BE2C (cell line): ENCODE data around the gene CP.

Experiments
- DNase-seq: peaks from one replicate; pipeline ENCODE4 v3.0.0-alpha.2; 2020
- H3K27me3 ChIP-seq: fragments of 250-450 bp; sonication (Bioruptor Pico); 2 replicates; pipeline ENCODE4 v1.5.1; 2020; ENCODE audit warnings: mild to moderate bottlenecking
- H3K36me3 ChIP-seq: fragments of 250-450 bp; sonication (Bioruptor Pico); 2 replicates; pipeline ENCODE4 v1.5.1; 2020; ENCODE audit warnings: mild to moderate bottlenecking
- H3K4me1 ChIP-seq: fragments of 250-450 bp; sonication (Bioruptor Pico); 2 replicates; pipeline ENCODE4 v1.5.1; 2020
- H3K4me3 ChIP-seq: 2 replicates; pipeline ENCODE4 v1.5.1; 2011; ENCODE audit warnings: low read depth, low read length
- H3K9me3 ChIP-seq: fragments of 250-450 bp; sonication (Bioruptor Pico); 2 replicates; pipeline ENCODE4 v1.5.1; 2020
- CTCF ChIP-seq: IDR thresholded peaks from 2 replicates; pipeline ENCODE4 v1.5.1; 2012; ENCODE audit warnings: mild to moderate bottlenecking, low read depth, low read length

Gene CP

GRCh38 chr3:149145974-149146373, 75.7 kb downstream of the CP start:
- Histone ChIP-seq H3K36me3 (peaks cover 6% of the 10 kb centered on the region; the same call in 1 of the 2 replicates), H3K27me3 (no peaks in the 10 kb centered on the region), H3K4me3 (no peak overlapping the region), H3K4me1 (no peaks in the 10 kb centered on the region), H3K9me3 (no peaks in the 10 kb centered on the region)
- TF ChIP-seq CTCF = no peak
- DNase-seq = no peak

GRCh38 chr3:149145356-149145755, 76.3 kb downstream of the CP start:
- Histone ChIP-seq H3K4me1 (no peaks in the 10 kb centered on the region), H3K9me3 (no peaks in the 10 kb centered on the region), H3K27me3 (no peaks in the 10 kb centered on the region), H3K36me3 (peaks cover 6% of the 10 kb centered on the region), H3K4me3 (no peak overlapping the region)
- TF ChIP-seq CTCF = no peak
- DNase-seq = no peak

- Histone ChIP-seq H3K27me3 (no peaks in the 10 kb centered on the region), H3K4me1 (no peaks in the 10 kb centered on the region), H3K4me3 (no peak overlapping the region), H3K9me3 (no peaks in the 10 kb centered on the region), H3K36me3 (peaks cover 6% of the 10 kb centered on the region)
- DNase-seq = no peak
- TF ChIP-seq CTCF = no peak
Observed at GRCh38 chr3:149142682-149143081, 78.9 kb downstream of the CP start.

- Histone ChIP-seq H3K4me1 (no peaks in the 10 kb centered on the region; the same call in 1 of the 2 replicates), H3K9me3 (no peaks in the 10 kb centered on the region), H3K4me3 (no peak overlapping the region), H3K36me3 (no peaks in the 10 kb centered on the region), H3K27me3 (no peaks in the 10 kb centered on the region)
- no peak for TF ChIP-seq CTCF
- peak; percentile 17 for DNase-seq
Observed at GRCh38 chr3:149134575-149134974, 87.1 kb downstream of the CP start.

- Histone ChIP-seq H3K9me3 (no peaks in the 10 kb centered on the region), H3K27me3 (no peaks in the 10 kb centered on the region), H3K4me3 (no peak overlapping the region), H3K4me1 (no peaks in the 10 kb centered on the region; the same call in 1 of the 2 replicates), H3K36me3 (no peaks in the 10 kb centered on the region)
- TF ChIP-seq CTCF = no peak
- no peak for DNase-seq
Observed at GRCh38 chr3:149131589-149131988, 90.0 kb downstream of the CP start.

GRCh38 chr3:149129326-149130205, 92.1 kb downstream of the CP start, which contains the start of gene HPS3:
HPS3 (plus strand) TSS chr3:149129638; CDS start chr3:149129724, 86 bp downstream.
- no peak for TF ChIP-seq CTCF
- H3K27me3 ChIP-seq = no peaks in the 10 kb centered on the region
- no peaks in the 10 kb centered on the region for H3K9me3 ChIP-seq
- no peaks in the 10 kb centered on the region for H3K36me3 ChIP-seq
- peak; percentile 93 for DNase-seq
- H3K4me3 ChIP-seq = peak within 1 kb of the TSS; percentile 85
- no peaks in the 10 kb centered on the region; the same call in 1 of the 2 replicates for H3K4me1 ChIP-seq
